Karpas-422 (cell line): ENCODE data around the gene TOPAZ1. TPM values are rescaled to one million over a fixed set of nuclear protein-coding genes. Genes with fewer than 3 reads are reported as not detected.
A peak's percentile ranks its signal among the peaks of the same experiment; 100 is the strongest.

ENCODE experiments used
- DNase-seq: peaks from one replicate; pipeline ENCODE4 v3.0.0-alpha.2; 2015
- H2AFZ ChIP-seq: fragments of 200-600 bp; sonication (generic); 2 replicates; pipeline ENCODE4 v1.6.1; 2014; ENCODE audit warnings: antibody characterized with exemption, low read length, mixed read lengths
- H3K27ac ChIP-seq: fragments of 200-600 bp; sonication (generic); 2 replicates; pipeline ENCODE4 v1.5.1; 2014; ENCODE audit warnings: mild to moderate bottlenecking, low read length, moderate library complexity
- H3K27me3 ChIP-seq: fragments of 200-600 bp; sonication (generic); 2 replicates; pipeline ENCODE4 v1.6.1; 2014; ENCODE audit warnings: low read length, mixed read lengths
- H3K36me3 ChIP-seq: fragments of 200-600 bp; sonication (generic); 2 replicates; pipeline ENCODE4 v1.6.1; 2014; ENCODE audit warnings: low read length, mixed read lengths; ENCODE audit not compliant: insufficient read depth
- H3K4me1 ChIP-seq: fragments of 200-600 bp; sonication (generic); 2 replicates; pipeline ENCODE4 v1.6.1; 2014; ENCODE audit warnings: mild to moderate bottlenecking, low read length, mixed read lengths
- H3K4me2 ChIP-seq: fragments of 200-600 bp; sonication (generic); 2 replicates; pipeline ENCODE4 v1.6.1; 2014; ENCODE audit warnings: low read length, low read depth, mild to moderate bottlenecking; ENCODE audit not compliant: poor library complexity, severe bottlenecking
- H3K4me3 ChIP-seq: fragments of 200-600 bp; sonication (generic); 2 replicates; pipeline ENCODE4 v1.5.1; 2014; ENCODE audit warnings: mild to moderate bottlenecking, antibody characterized with exemption, low read length, mixed read lengths
- H3K79me2 ChIP-seq: fragments of 200-600 bp; sonication (generic); 2 replicates; pipeline ENCODE4 v1.6.1; 2014; ENCODE audit warnings: mild to moderate bottlenecking, low read length, mixed read lengths
- H3K9ac ChIP-seq: fragments of 200-600 bp; sonication (generic); 2 replicates; pipeline ENCODE4 v1.6.0; 2014; ENCODE audit warnings: low read length
- H3K9me2 ChIP-seq: fragments of 200-600 bp; sonication (generic), shearing (Covaris generic); replicated peaks from 2 replicates; pipeline ENCODE4 v1.6.0; 2014; ENCODE audit warnings: mild to moderate bottlenecking, low read length, moderate library complexity; ENCODE audit not compliant: insufficient read depth
- H3K9me3 ChIP-seq: fragments of 300-700, 200-600 bp; sonication (generic); 2 replicates; pipeline ENCODE4 v1.6.1; 2014; ENCODE audit warnings: low read length, mixed read lengths
- H4K20me1 ChIP-seq: fragments of 200-600 bp; sonication (generic); 2 replicates; pipeline ENCODE4 v1.6.1; 2014; ENCODE audit warnings: mild to moderate bottlenecking, antibody characterized with exemption, low read length, low read depth; ENCODE audit not compliant: insufficient read depth
- total RNA-seq: library from RNA; depleted of rRNA; stranded (reverse); fragments of >200 nt; shearing (Covaris generic); gene quantifications from 2 replicates; pipeline ENCODE4 v1.2.3, GENCODE V29; 2014; ENCODE audit warnings: low replicate concordance

Gene TOPAZ1
- total RNA-seq, 1 experiment from 2014 or later, result not detected

DNA sequence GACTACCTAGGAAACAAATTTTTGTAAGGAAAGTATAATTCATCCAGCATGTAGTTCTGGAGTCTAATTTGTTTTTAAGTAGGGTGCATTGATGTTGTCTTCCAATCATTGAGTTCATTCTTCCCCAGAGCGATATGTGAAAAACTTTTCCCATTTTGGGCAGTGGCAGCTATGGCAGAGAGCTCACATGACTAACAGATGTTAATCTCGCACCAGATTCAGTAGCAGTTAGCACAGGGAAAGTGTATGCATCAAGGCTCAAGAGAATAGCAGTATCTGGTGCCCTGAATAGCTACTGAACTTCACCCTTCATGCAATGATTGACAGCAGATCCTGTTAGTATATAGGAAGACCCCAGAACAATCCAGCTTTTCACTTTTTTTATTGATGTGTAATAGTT, 50.6 kb downstream of the TOPAZ1 start:
- Histone ChIP-seq H4K20me1 (no peaks in the 10 kb centered on the region), H3K4me2 (no peak overlapping the region), H3K79me2 (no peaks in the 10 kb centered on the region), H2AFZ (no peak overlapping the region), H3K9me2 (no peaks in the 10 kb centered on the region), H3K9me3 (no peaks in the 10 kb centered on the region), H3K4me1 (no peaks in the 10 kb centered on the region), H3K27ac (no peak overlapping the region), H3K27me3 (no peaks in the 10 kb centered on the region; the same call in 1 of the 2 replicates), H3K36me3 (no peaks in the 10 kb centered on the region), H3K4me3 (no peak overlapping the region), H3K9ac (no peak overlapping the region)
- no peak for DNase-seq

DNA sequence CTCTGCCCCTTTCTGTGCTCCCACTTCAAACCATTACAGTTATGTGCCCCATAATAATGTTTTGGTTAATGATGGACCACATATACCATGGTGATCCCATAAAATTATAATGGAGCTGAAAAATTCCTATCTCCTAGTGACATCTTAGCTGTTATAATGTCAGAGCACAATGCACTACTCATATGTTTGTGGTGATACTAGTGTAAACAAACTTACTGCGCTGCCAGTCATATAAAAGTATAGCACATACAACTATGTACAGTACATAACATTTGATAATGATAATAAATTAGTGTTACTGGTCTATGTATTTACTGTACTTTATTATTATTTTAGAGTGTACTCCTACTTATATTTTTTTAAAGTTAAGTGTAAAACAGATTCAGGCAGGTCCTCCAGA, 51.3 kb downstream of the TOPAZ1 start:
- no peak overlapping the region for H3K9ac ChIP-seq
- no peaks in the 10 kb centered on the region for H3K9me2 ChIP-seq
- H3K27me3 ChIP-seq, result no peaks in the 10 kb centered on the region; the same call in 1 of the 2 replicates
- H3K79me2 ChIP-seq, result no peaks in the 10 kb centered on the region
- H3K4me2 ChIP-seq, result no peak overlapping the region
- H3K4me3 ChIP-seq, result no peak overlapping the region
- H3K36me3 ChIP-seq, result no peaks in the 10 kb centered on the region
- no peaks in the 10 kb centered on the region for H3K9me3 ChIP-seq
- H3K4me1 ChIP-seq, result no peaks in the 10 kb centered on the region
- no peak overlapping the region for H2AFZ ChIP-seq
- H3K27ac ChIP-seq, result no peak overlapping the region
- no peak for DNase-seq
- H4K20me1 ChIP-seq, result no peaks in the 10 kb centered on the region

DNA sequence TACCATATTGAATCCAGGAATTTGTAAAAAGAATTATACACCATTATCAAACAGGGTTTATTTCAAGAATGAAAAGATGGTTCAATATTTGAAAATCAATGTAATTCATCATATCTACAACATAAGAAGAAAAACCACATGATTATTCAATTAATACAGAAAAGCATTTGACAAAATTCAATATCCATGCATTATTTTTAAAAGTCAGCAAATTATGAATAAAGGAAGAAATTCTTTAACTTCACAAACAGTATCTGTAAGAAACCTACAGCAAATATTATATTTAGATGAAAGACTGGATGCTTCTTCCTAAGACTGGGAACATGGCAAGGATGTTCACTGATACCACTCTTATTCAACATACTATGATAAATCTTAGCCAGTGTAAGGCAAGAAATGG, 55.6 kb downstream of the TOPAZ1 start:
- Histone ChIP-seq H3K27me3 (no peaks in the 10 kb centered on the region; the same call in 1 of the 2 replicates), H3K4me3 (no peak overlapping the region), H3K36me3 (no peaks in the 10 kb centered on the region), H3K4me1 (no peaks in the 10 kb centered on the region), H3K9me3 (no peaks in the 10 kb centered on the region), H3K79me2 (no peaks in the 10 kb centered on the region), H3K4me2 (no peak overlapping the region), H3K27ac (no peak overlapping the region), H2AFZ (no peak overlapping the region), H3K9me2 (no peaks in the 10 kb centered on the region), H3K9ac (no peak overlapping the region), H4K20me1 (no peaks in the 10 kb centered on the region)
- no peak for DNase-seq

DNA sequence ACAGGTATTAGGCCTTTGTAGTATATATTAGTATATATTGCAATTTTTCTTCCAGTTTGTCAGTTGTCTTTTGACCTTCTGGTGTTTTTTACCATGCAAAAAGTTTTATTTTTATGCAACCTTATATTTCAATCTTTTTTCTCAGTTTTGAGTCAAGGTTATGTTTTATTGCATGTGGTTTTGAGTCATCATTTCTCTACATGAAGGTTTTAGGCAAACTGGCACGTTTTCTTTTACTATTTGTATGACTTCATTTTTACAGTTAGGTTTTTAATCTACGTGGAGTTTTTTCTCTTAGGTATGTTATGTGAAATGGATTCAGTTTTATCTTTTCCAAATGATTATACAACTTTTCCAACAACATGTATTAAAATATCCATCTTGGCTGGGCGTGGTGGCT, 60.1 kb downstream of the TOPAZ1 start:
- Histone ChIP-seq H3K4me2 (no peak overlapping the region), H3K27ac (no peak overlapping the region), H3K79me2 (no peaks in the 10 kb centered on the region), H3K4me1 (no peaks in the 10 kb centered on the region), H4K20me1 (no peaks in the 10 kb centered on the region), H3K27me3 (no peaks in the 10 kb centered on the region; the same call in 1 of the 2 replicates), H3K9ac (no peak overlapping the region), H3K9me3 (no peaks in the 10 kb centered on the region), H2AFZ (no peak overlapping the region), H3K36me3 (no peaks in the 10 kb centered on the region), H3K4me3 (no peak overlapping the region), H3K9me2 (no peaks in the 10 kb centered on the region)
- DNase-seq, result no peak

DNA sequence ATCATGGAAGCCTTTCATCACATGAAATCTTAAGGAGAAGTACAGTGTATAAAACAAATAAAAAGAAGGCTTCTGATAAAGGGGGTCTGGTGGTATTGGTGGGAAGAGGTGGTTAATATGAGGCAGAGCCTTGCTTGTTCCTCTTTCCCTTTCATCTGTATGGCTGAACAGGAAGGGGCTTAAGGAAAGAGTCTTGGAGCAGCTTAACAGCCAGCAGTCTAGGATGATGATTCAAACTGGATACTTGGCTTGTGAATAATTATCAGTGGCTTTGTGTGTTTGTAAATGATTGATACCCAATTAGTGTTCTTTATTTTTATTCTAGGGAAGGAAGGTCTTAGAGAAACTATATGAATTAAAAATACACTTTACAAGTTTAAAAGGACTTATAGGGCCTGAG, 67.8 kb downstream of the TOPAZ1 start:
- H4K20me1 ChIP-seq, result no peaks in the 10 kb centered on the region
- H3K4me2 ChIP-seq, result no peak overlapping the region
- no peaks in the 10 kb centered on the region for H3K79me2 ChIP-seq
- H3K9ac ChIP-seq, result no peak overlapping the region
- H3K4me1 ChIP-seq, result no peaks in the 10 kb centered on the region
- H3K36me3 ChIP-seq, result no peaks in the 10 kb centered on the region
- no peak overlapping the region for H3K27ac ChIP-seq
- no peak overlapping the region for H3K4me3 ChIP-seq
- H3K9me2 ChIP-seq, result no peaks in the 10 kb centered on the region
- H3K9me3 ChIP-seq, result no peaks in the 10 kb centered on the region
- no peaks in the 10 kb centered on the region for H3K27me3 ChIP-seq
- DNase-seq, result no peak
- no peak overlapping the region for H2AFZ ChIP-seq

DNA sequence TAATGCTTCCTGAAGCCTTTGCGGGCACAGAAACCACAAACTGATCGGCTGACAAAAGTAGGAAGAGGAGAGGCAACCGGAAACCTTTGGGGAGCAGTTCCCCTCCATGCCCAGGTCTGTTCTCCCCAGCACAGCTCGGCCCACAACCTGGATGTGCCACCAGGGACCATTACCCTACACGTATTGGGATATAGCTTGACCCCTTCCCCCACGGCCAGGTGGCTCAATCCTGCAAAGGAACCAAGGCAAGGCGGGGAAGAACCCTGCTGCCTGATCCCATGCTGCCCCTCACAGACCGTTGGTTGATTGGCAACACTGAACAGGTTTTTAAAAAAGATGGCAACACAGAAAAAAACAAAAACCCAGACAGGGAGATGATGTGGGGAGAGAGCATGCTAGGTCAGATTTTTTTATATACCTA, 77.2 kb downstream of the TOPAZ1 start:
- Histone ChIP-seq H3K36me3 (no peaks in the 10 kb centered on the region), H3K9me2 (no peaks in the 10 kb centered on the region), H3K9ac (no peak overlapping the region), H3K27me3 (no peaks in the 10 kb centered on the region), H3K4me3 (no peak overlapping the region), H3K79me2 (no peaks in the 10 kb centered on the region), H3K27ac (no peak overlapping the region), H2AFZ (no peak overlapping the region), H3K9me3 (no peaks in the 10 kb centered on the region), H3K4me1 (no peaks in the 10 kb centered on the region), H3K4me2 (no peak overlapping the region), H4K20me1 (no peaks in the 10 kb centered on the region)
- DNase-seq, result no peak

DNA sequence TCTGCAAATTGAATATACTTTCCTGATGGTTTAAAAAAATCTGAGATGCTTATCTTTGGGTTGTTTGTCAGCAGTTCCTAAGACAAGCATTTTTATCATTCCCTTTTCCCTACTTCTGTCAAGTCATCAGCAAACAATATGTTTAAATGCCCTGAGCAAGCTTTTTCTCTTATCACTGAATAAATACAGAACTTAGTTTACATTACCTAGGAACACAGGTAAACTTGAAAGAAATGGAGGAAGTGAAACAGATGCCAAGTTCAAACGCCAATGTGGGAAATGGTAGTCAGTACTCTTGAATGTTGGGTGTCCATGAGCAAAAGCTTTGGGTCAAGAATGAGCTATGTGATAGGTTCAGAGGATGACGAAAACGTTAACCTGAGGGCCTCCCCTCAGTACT, 79.6 kb downstream of the TOPAZ1 start:
- Histone ChIP-seq H2AFZ (no peak overlapping the region), H3K27me3 (no peaks in the 10 kb centered on the region), H3K4me1 (no peaks in the 10 kb centered on the region), H3K9ac (no peak overlapping the region), H3K79me2 (no peaks in the 10 kb centered on the region), H3K9me2 (no peaks in the 10 kb centered on the region), H3K4me2 (no peak overlapping the region), H3K36me3 (no peaks in the 10 kb centered on the region), H3K9me3 (no peaks in the 10 kb centered on the region), H3K4me3 (no peak overlapping the region), H4K20me1 (no peaks in the 10 kb centered on the region), H3K27ac (no peak overlapping the region)
- DNase-seq, result no peak

DNA sequence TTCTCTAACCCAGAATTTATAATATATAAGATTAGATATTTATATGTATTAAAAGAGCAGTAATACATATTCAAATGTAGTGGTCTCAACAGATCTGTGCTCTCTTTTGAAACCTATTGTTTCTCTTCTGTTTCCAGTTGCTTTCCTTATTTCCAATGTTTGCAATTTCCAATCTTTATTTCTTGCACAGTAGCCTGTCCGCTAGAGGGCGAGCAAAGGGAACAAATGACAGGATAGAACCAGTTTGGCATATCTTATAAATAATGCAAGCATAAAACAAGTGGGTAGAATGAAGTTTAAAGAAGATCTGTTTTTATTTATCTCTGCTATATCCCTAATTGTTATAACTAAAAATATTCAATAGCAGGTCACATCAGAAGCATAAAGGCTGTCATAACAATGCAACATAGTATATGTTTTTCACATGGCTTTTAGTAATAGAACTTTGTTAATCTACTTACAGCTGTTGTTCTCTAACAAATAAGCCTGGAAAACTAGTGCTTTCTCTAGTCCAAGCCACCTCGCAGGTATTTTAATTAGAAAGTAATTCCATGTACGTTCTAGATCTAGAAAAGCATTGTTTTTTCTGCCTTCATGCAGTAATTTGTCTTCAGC, 81.8 kb downstream of the TOPAZ1 start:
- Histone ChIP-seq H4K20me1 (no peaks in the 10 kb centered on the region), H3K4me1 (no peaks in the 10 kb centered on the region), H3K4me3 (no peak overlapping the region), H3K79me2 (no peaks in the 10 kb centered on the region), H2AFZ (no peak overlapping the region), H3K36me3 (no peaks in the 10 kb centered on the region), H3K27ac (no peak overlapping the region), H3K9me3 (no peaks in the 10 kb centered on the region), H3K4me2 (no peak overlapping the region), H3K9ac (no peak overlapping the region), H3K27me3 (no peaks in the 10 kb centered on the region), H3K9me2 (no peaks in the 10 kb centered on the region)
- peak; percentile 84 for DNase-seq
